DOHH2 (cell line): Measurements from ENCODE around the gene PZP.
"Not testable (repeated sequence)": the region's sequence is repeated elsewhere in the genome, so short reads cannot be mapped to it uniquely, and the experiment has no call there.

ENCODE experiments used
- H3F3A ChIP-seq: fragments of 200-600 bp; sonication (generic), shearing (Covaris generic); 2 replicates; pipeline ENCODE4 v1.6.0; 2016; ENCODE audit warnings: antibody characterized with exemption, mild to moderate bottlenecking; ENCODE audit not compliant: control insufficient read depth, insufficient read depth
- H3K27ac ChIP-seq: fragments of 200-600 bp; sonication (generic); 2 replicates; pipeline ENCODE4 v1.5.1; 2014; ENCODE audit warnings: low read depth, mild to moderate bottlenecking, low read length, moderate library complexity
- H3K27me3 ChIP-seq: fragments of 200-600 bp; sonication (generic); 2 replicates; pipeline ENCODE4 v1.6.1; 2014; ENCODE audit warnings: mild to moderate bottlenecking, low read length, mixed read lengths; ENCODE audit not compliant: control insufficient read depth
- H3K36me3 ChIP-seq: fragments of 200-600 bp; sonication (generic); 2 replicates; pipeline ENCODE4 v1.6.1; 2014; ENCODE audit warnings: mild to moderate bottlenecking, low read length, moderate library complexity, mixed read lengths; ENCODE audit not compliant: control insufficient read depth
- H3K4me1 ChIP-seq: fragments of 200-600 bp; sonication (generic); 2 replicates; pipeline ENCODE4 v1.6.1; 2014; ENCODE audit warnings: mild to moderate bottlenecking, low read length, mixed read lengths; ENCODE audit not compliant: control insufficient read depth
- H3K4me2 ChIP-seq: fragments of 200-600 bp; sonication (generic); 2 replicates; pipeline ENCODE4 v1.6.0; 2014; ENCODE audit warnings: mild to moderate bottlenecking, low read length, moderate library complexity
- H3K4me3 ChIP-seq: fragments of 200-600 bp; sonication (generic); 2 replicates; pipeline ENCODE4 v1.5.1; 2014; ENCODE audit warnings: mild to moderate bottlenecking, low read length, mixed read lengths
- H3K79me2 ChIP-seq: fragments of 200-600 bp; sonication (generic); 2 replicates; pipeline ENCODE4 v1.6.1; 2014; ENCODE audit warnings: mild to moderate bottlenecking, low read length, mixed read lengths; ENCODE audit not compliant: control insufficient read depth
- H3K9me2 ChIP-seq: fragments of 200-600 bp; sonication (generic); replicated peaks from 2 replicates; pipeline ENCODE4 v1.6.1; 2014; ENCODE audit warnings: mild to moderate bottlenecking, low read length, mixed read lengths; ENCODE audit not compliant: control insufficient read depth
- H3K9me3 ChIP-seq: fragments of 200-600 bp; sonication (generic); 2 replicates; pipeline ENCODE4 v1.6.1; 2014; ENCODE audit warnings: antibody characterized with exemption, low read length, mixed read lengths; ENCODE audit not compliant: control insufficient read depth, insufficient read depth
- H4K20me1 ChIP-seq: fragments of 200-600 bp; sonication (generic); 2 replicates; pipeline ENCODE4 v1.6.0; 2014; ENCODE audit warnings: low read depth, mild to moderate bottlenecking, antibody characterized with exemption, low read length, moderate library complexity; ENCODE audit not compliant: control insufficient read depth, insufficient read depth
- EZH2phosphoT487 ChIP-seq: fragments of 200-600 bp; sonication (generic); IDR thresholded peaks from 2 replicates; pipeline ENCODE4 v1.6.1; 2017; ENCODE audit warnings: borderline replicate concordance, mild to moderate bottlenecking, antibody characterized with exemption, low read length, moderate library complexity, mixed read lengths
- TF ChIP-seq, protein P1 (sequence below): fragments of 200-600 bp; sonication (generic); IDR thresholded peaks from one replicate; pipeline ENCODE4 v1.5.1; 2014; ENCODE audit warnings: antibody characterized with exemption, mild to moderate bottlenecking, low read depth, low read length; ENCODE audit not compliant: poor library complexity, severe bottlenecking

Gene PZP

DNA sequence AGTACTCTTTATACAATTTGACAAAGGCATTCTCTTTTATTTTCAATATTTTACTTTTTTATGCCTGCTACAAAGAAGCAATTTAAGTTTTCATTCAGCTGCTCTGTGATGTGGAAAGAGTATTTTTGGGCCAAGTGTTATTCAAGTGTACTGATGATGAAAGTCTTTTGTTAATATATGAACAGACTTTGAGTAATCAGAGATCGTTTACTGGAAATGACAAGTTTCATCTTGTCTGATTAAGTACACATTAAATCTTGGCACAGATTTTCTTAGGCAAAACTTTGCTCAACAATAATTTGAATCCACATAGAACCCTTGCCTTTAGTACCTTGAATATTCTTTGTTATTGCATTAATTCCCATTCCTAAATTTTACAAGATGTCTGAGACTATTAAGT, 13.3 kb upstream of the PZP start:
- Histone ChIP-seq H3K9me2 (no peaks in the 10 kb centered on the region), H4K20me1 (no peaks in the 10 kb centered on the region), H3K9me3 (no peaks in the 10 kb centered on the region), H3K4me1 (no peaks in the 10 kb centered on the region), H3K79me2 (no peaks in the 10 kb centered on the region), H3K27ac (no peak overlapping the region), H3K4me2 (no peak overlapping the region), H3K36me3 (no peaks in the 10 kb centered on the region), H3K27me3 (no peaks in the 10 kb centered on the region), H3F3A (no peaks in the 10 kb centered on the region), H3K4me3 (no peak overlapping the region)
- TF ChIP-seq EZH2phosphoT487: no peak
- TF ChIP-seq, protein P1, sequence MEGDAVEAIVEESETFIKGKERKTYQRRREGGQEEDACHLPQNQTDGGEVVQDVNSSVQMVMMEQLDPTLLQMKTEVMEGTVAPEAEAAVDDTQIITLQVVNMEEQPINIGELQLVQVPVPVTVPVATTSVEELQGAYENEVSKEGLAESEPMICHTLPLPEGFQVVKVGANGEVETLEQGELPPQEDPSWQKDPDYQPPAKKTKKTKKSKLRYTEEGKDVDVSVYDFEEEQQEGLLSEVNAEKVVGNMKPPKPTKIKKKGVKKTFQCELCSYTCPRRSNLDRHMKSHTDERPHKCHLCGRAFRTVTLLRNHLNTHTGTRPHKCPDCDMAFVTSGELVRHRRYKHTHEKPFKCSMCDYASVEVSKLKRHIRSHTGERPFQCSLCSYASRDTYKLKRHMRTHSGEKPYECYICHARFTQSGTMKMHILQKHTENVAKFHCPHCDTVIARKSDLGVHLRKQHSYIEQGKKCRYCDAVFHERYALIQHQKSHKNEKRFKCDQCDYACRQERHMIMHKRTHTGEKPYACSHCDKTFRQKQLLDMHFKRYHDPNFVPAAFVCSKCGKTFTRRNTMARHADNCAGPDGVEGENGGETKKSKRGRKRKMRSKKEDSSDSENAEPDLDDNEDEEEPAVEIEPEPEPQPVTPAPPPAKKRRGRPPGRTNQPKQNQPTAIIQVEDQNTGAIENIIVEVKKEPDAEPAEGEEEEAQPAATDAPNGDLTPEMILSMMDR: no peak

DNA sequence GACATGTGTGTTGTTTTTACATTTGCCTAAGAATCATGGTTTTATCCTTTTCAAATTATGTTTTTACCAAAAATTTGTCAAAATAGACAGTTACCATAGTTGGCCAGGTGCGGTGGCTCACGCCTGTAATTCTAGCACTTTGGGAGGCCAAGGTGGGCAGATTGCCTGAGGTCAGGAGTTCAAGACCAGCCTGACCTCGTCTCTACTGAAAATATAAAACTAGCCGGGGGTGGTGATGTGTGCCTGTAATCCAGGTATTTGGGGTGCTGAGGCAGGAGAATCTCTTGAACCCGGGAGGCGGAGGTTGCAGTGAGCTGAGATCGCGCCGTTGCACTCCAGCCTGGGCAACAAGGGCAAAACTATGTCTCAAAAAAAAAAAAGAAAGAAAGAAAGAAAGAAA, 12.8 kb upstream of the PZP start:
- H3K4me2 ChIP-seq, H3K4me3 ChIP-seq, H3K27me3 ChIP-seq, H3K9me3 ChIP-seq, H3K36me3 ChIP-seq, H3K4me1 ChIP-seq, H3F3A ChIP-seq, H3K27ac ChIP-seq, H4K20me1 ChIP-seq, H3K79me2 ChIP-seq, H3K9me2 ChIP-seq: not testable (repeated sequence)

DNA sequence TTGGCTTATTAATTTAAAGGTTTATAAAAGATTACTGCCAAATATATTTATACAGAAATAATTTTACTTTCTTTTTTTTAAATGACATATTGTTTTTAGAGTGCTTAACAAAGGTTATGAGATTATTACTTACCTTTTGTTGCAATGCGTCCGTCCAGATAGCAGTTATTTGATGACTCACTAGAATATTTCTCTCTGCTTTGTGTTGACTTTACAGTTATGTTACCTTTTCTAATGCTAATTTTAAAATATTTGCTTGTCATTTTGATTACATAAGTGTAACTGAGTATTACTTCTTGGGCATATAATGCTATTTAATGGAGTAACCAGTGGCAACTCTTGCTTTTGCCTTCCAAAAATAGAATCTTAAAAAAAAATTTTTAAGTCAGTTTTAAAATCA, 6.3 kb upstream of the PZP start:
- Histone ChIP-seq H3K9me3 (no peaks in the 10 kb centered on the region), H3K79me2 (no peaks in the 10 kb centered on the region), H3K4me1 (no peaks in the 10 kb centered on the region), H3K4me2 (no peak overlapping the region), H3K4me3 (no peak overlapping the region), H3K27me3 (no peaks in the 10 kb centered on the region), H3F3A (no peaks in the 10 kb centered on the region), H3K27ac (no peak overlapping the region), H3K9me2 (no peaks in the 10 kb centered on the region), H3K36me3 (no peaks in the 10 kb centered on the region), H4K20me1 (no peaks in the 10 kb centered on the region)
- no peak for TF ChIP-seq EZH2phosphoT487
- TF ChIP-seq, protein P1: no peak

DNA sequence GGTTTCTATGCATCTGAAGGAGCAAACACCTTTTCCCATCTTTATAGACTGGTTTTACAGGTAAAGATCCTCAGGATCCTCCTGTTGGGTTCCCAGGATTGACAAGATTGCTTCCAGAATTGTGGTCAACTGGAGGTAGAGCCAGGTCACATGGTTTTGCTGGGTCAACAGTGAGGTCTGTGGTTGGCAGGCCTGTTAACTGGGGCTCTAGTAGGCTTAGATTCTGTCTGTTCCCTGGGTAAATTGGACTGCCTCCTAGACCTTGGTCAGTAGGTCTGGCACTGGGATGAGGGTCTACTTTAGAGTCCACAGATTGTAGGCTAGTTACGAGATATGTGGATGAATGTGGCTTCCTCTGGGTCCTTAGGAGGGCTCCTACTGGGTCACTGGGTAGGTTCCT, 3.5 kb upstream of the PZP start:
- H3K27ac ChIP-seq: no peak overlapping the region
- no peaks in the 10 kb centered on the region for H3K79me2 ChIP-seq
- no peaks in the 10 kb centered on the region for H3K9me3 ChIP-seq
- H3K4me2 ChIP-seq: no peak overlapping the region
- no peaks in the 10 kb centered on the region for H3K27me3 ChIP-seq
- H3F3A ChIP-seq: no peaks in the 10 kb centered on the region
- no peaks in the 10 kb centered on the region for H4K20me1 ChIP-seq
- no peaks in the 10 kb centered on the region for H3K9me2 ChIP-seq
- H3K4me1 ChIP-seq: no peaks in the 10 kb centered on the region
- TF ChIP-seq, protein P1: no peak
- no peak for TF ChIP-seq EZH2phosphoT487
- H3K4me3 ChIP-seq: no peak overlapping the region
- H3K36me3 ChIP-seq: no peaks in the 10 kb centered on the region
